Activated CD4-positive, alpha-beta T cell treated with anti-CD3 and anti-CD28 coated beads for 36 hours (primary cell): ENCODE data around the gene TFF2. TPM values are rescaled to one million over a fixed set of nuclear protein-coding genes. Genes with fewer than 3 reads are reported as not detected.
A peak's percentile ranks its signal among the peaks of the same experiment; 100 is the strongest.

Experiments used
- ATAC-seq: fragments of 200-7000 bp; cut with Tn5 transposase; one replicate; pipeline ENCODE4 v1.10.0; 2021; ENCODE audit warnings: mild to moderate bottlenecking, moderate library complexity
- CTCF ChIA-PET: fragments of 350-600 bp; sonication (Branson Sonifier 250); formaldehyde crosslinking; loops from one replicate; lab custom pipeline; 2021; ENCODE audit warnings: antibody characterized with exemption; lab: Charles Lee
- POLR2A ChIA-PET: fragments of 350-600 bp; sonication (Branson Sonifier 250); formaldehyde crosslinking; loops from one replicate; lab custom pipeline; 2021; ENCODE audit warnings: antibody characterized with exemption, inconsistent platforms; lab: Charles Lee
- DNase-seq: peaks from one replicate; pipeline ENCODE4 v3.0.0-alpha.2; 2020
- H3K27ac Mint-ChIP-seq: one replicate; pipeline ENCODE4 v1.8.0; 2021; ENCODE audit warnings: mixed read lengths
- H3K27me3 Mint-ChIP-seq: one replicate; pipeline ENCODE4 v1.8.0; 2021; ENCODE audit warnings: mixed read lengths
- H3K36me3 Mint-ChIP-seq: one replicate; pipeline ENCODE4 v1.8.0; 2021; ENCODE audit warnings: low read depth, mixed read lengths
- H3K4me1 Mint-ChIP-seq: one replicate; pipeline ENCODE4 v1.8.0; 2021; ENCODE audit warnings: mixed read lengths
- H3K4me3 Mint-ChIP-seq: one replicate; pipeline ENCODE4 v1.8.0; 2021; ENCODE audit warnings: mild to moderate bottlenecking, moderate library complexity, mixed read lengths
- H3K9me3 Mint-ChIP-seq: one replicate; pipeline ENCODE4 v1.8.0; 2021; ENCODE audit warnings: low read depth, mixed read lengths
- intact Hi-C, 2 experiments: fragments of 100-400 bp; cut with DNase I in 1 of 2; cut with micrococcal nuclease in 1 of 2; formaldehyde crosslinking; loops; one replicate each; pipeline versions ENCODE4 v1.14.2 to v1.15.1; 2022 to 2024; cut with DNase I, micrococcal nuclease
- total RNA-seq, 2 experiments: library from RNA; stranded (reverse); gene quantifications; one replicate each; pipeline ENCODE4 v1.2.3, GENCODE V29; 2021

TFF2 gene
- total RNA-seq, 2 experiments from 2014 or later, result not detected

DNA sequence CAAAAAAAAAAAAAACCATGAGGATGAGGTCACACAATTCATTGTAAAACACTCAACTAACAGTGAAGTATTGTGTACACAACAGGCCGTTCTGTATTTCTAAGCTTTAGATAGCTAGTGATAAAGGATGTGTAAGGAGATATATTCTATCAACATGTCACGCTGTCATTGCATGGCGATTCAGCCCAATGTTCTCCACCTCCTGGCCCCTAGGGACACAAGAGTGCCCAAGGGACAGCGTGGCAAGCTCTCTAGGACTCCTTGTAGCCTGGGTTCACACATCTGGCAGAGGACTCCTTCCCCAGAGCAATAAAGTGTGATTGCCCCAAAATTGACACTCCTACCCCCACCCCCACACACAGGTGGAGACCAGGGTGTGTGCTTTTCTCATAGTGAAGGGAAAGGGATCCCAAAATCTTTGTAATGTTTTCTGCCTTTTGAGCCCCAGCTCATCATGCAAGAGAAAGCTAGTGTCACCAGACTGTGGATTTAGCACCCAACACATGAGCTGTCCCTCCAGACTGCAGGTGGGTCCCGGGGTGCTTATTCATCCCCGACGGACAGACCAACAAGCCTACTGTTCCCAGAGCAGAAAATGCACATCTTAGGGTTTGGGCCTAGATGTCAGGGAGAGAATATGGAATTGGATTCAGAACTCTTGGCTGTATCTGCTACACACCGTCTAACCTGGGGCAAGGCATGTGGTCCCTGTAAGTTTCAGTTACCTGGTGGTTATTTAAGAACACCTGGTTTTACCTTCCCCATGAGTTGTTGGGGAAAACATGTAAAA, 33.6 kb upstream of the TFF2 start:
- Mint-ChIP-seq H3K27me3 (no peaks in the 10 kb centered on the region), H3K9me3 (no peaks in the 10 kb centered on the region), H3K36me3 (peaks cover 94% of the 10 kb centered on the region), H3K4me3 (no peak overlapping the region), H3K27ac (peak overlapping the region; percentile 19), H3K4me1 (peaks cover 41% of the 10 kb centered on the region)
- no peak for ATAC-seq
- intact Hi-C loops, result no loop called here
- ChIA-PET CTCF (interaction anchor here (0.7 to 1.0 kb wide), 3 partner anchors 10 to 50 kb away, joined by 3 read pairs; no protein-coding TSS in a partner anchor), POLR2A (interaction anchor here (0.6 kb wide), 1 partner anchor 17 kb away, joined by 5 read pairs; no protein-coding TSS in a partner anchor)
- DNase-seq, result no peak

DNA sequence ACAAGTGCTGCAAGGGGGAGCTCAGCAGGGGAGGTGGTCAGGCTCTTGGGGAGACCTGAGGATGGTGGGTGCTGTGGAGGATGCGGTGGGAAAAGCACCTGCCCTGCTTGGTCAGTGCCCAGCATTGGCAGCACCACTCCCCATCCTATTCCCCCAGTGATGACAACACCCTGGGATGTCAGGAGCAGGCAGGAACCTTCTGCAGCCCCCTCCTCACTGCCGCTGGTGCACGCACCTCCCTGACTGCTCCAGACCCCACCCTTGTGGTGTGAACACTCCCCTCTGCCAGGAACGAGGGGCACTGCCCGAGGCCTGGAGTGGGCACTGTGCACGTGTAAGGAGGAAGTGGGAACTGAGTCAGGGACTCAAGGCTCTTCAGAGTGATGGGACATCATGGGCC, 32.5 kb upstream of the TFF2 start:
- intact Hi-C loops, result no loop called here
- no peaks in the 10 kb centered on the region for H3K27me3 Mint-ChIP-seq
- POLR2A ChIA-PET, result no interaction called here
- no peaks in the 10 kb centered on the region for H3K9me3 Mint-ChIP-seq
- no peak for DNase-seq
- H3K4me1 Mint-ChIP-seq, result peaks cover 32% of the 10 kb centered on the region
- H3K36me3 Mint-ChIP-seq, result peaks cover 89% of the 10 kb centered on the region
- CTCF ChIA-PET, result interaction anchor here (1.0 to 3.2 kb wide), 2 partner anchors 45 to 120 kb away, joined by 4 to 17 read pairs; no protein-coding TSS in a partner anchor
- H3K27ac Mint-ChIP-seq, result no peak overlapping the region
- no peak overlapping the region for H3K4me3 Mint-ChIP-seq
- no peak for ATAC-seq

DNA sequence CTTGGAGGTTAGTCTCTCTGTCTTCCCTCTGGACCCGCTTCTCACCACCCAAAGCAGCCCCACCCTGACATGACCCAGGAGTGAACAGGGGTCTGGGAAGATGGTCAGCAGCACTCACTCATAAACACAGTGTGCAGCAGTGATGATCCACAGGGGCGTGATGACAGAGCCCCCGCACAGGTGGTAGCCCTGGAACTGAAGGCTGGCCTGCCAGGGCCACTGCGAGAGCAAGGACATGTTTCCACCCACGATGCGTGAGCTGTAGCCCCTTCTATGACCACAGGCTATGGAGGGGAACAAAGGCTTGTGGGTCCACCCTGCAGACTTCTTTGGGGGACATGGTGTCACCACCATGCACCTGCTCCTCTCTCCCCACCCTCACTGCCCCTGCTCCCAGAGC, 32.1 kb upstream of the TFF2 start:
- no peaks in the 10 kb centered on the region for H3K9me3 Mint-ChIP-seq
- H3K4me1 Mint-ChIP-seq, result peaks cover 27% of the 10 kb centered on the region
- DNase-seq (no peak), ATAC-seq (no peak)
- intact Hi-C loops, result no loop called here
- H3K36me3 Mint-ChIP-seq, result peaks cover 89% of the 10 kb centered on the region
- H3K4me3 Mint-ChIP-seq, result no peak overlapping the region
- CTCF ChIA-PET, result interaction anchor here (1.0 to 3.2 kb wide), 4 partner anchors 10 to 120 kb away, joined by 4 to 18 read pairs (median 12); no protein-coding TSS in a partner anchor
- H3K27me3 Mint-ChIP-seq, result no peaks in the 10 kb centered on the region
- POLR2A ChIA-PET, result interaction anchor here (0.6 kb wide), 1 partner anchor 20 kb away, joined by 4 read pairs; no protein-coding TSS in a partner anchor
- H3K27ac Mint-ChIP-seq, result no peak overlapping the region

DNA sequence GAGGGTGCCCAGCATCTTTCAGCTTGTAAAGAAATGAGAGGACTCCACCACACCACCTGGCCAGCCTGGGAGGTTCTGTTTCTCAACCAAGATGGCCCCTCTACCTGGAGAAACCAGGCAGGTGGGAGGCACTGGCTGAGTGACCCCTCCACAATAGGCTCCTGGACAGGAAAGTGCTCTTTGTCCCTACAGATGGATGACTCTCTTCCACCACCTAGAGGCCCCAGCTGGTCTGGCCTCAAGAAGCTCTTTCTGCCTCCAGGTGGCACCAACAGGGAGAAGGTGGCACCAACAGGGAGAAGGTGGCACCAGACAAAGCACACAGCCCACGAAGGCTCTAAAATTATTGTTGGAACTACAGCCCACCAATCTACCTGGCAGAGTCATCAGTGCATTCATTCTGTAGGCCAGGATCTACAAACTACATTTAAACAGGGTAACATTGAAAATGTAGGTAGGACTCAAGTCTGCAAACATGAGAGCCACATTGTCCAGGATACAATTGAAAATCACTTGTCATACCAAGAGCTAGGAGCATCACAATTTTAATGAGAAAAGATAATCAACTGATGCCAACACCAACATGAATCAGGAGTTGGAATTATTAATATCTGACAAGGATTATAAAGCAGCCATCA, 30.7 kb upstream of the TFF2 start:
- intact Hi-C loops, result no loop called here
- ChIA-PET POLR2A (interaction anchor here (0.6 kb wide), 1 partner anchor 46 kb away, joined by 3 read pairs; no protein-coding TSS in a partner anchor), CTCF (interaction anchor here (0.7 to 3.2 kb wide), 10 partner anchors 10 to 111 kb away, joined by 3 to 18 read pairs (median 3); no protein-coding TSS in a partner anchor)
- ATAC-seq (peak; percentile 70), DNase-seq (peak; percentile 69)
- H3K27ac Mint-ChIP-seq, result no peak overlapping the region
- H3K27me3 Mint-ChIP-seq, result no peaks in the 10 kb centered on the region
- no peak overlapping the region for H3K4me3 Mint-ChIP-seq
- peaks cover 88% of the 10 kb centered on the region for H3K36me3 Mint-ChIP-seq
- no peaks in the 10 kb centered on the region for H3K9me3 Mint-ChIP-seq
- H3K4me1 Mint-ChIP-seq, result peaks cover 16% of the 10 kb centered on the region

DNA sequence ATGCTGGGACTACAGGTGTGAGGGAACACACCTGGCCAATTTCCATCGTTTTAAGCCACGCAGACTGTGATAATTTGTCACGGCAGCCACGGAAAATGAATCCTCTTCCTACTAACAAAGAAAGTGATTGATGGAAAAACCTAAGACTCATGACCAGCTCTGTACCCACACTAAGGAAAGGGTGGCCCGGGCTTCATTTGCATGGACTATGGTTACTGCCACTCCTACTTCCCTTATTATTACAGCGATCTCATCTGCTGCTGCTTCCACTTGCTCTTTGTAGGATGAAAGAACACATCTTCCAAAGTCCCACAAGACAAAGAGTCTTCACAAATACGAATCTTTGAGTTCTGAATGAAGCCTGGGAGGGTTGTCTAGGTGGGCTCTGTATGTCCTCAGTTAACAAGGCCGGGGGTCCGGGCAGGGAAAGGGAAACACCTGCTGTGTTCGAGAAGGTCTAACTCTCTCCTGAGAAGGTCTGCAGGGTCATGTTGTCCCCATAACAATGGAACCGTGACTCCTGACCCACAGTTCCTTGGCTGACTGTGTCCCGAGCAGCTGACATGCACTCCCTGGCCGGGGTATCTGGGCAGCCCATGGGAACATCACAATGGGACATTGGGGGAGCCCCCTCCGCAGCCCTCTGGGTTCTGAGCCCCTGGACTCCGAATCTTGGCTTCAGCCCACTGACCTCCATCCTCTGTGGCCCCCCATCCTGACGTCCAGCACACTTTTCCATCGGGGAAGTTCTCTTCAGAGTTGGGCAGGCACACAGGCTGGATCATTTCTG, 28.8 kb upstream of the TFF2 start:
- Mint-ChIP-seq H3K27ac (no peak overlapping the region), H3K4me3 (no peak overlapping the region), H3K9me3 (no peaks in the 10 kb centered on the region), H3K27me3 (no peaks in the 10 kb centered on the region), H3K4me1 (peaks cover 19% of the 10 kb centered on the region), H3K36me3 (peaks cover 81% of the 10 kb centered on the region)
- CTCF ChIA-PET, result no interaction called here
- POLR2A ChIA-PET, result no interaction called here
- ATAC-seq (no peak), DNase-seq (no peak)
- intact Hi-C loops, result no loop called here

DNA sequence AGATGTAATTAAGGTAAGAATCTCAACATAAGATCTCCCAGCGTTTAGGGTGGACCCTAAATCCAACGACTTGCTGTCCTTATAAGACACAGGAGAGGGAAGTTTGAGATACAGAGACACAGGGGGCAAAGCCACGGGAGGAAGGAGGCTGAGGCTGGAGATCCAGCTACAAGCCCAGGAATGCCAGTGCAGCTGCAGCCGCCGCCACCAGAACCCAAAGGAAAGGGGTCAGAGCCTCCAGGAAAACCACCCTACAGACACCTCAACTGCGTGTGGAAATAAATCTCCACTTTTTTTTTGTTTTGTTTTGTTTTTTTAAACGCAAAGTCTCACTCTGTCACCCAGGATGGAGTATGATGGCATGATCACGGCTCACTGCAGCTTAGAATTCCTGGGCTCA, 27.6 kb upstream of the TFF2 start:
- Mint-ChIP-seq H3K27ac (no peak overlapping the region), H3K4me3 (no peak overlapping the region), H3K9me3 (no peaks in the 10 kb centered on the region), H3K36me3 (peaks cover 77% of the 10 kb centered on the region), H3K4me1 (peaks cover 29% of the 10 kb centered on the region), H3K27me3 (no peaks in the 10 kb centered on the region)
- POLR2A ChIA-PET, result no interaction called here
- ATAC-seq (no peak), DNase-seq (no peak)
- CTCF ChIA-PET, result interaction anchor here (0.7 to 1.4 kb wide), 3 partner anchors 10 to 66 kb away, joined by 3 to 8 read pairs (median 3); no protein-coding TSS in a partner anchor
- intact Hi-C loops, result no loop called here

DNA sequence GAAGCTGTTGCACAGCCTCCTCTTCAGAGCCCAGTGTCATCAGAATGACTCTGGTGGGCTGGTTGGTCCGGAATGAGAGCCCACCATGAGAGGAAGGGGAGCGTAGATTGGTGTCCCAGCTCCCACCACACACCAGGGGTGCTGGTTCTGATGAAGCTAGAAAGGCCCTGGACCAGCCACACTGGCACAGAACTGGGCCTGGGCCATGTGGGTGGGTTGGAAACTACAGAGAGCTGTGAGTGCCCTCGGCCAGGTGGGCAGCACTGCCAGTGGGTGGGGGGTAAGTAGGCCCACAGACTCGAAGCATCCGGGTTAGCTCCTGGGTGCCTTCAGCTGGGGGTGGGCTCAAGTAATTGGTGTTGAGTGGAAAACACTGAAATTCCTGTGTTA, 27.2 kb upstream of the TFF2 start:
- Mint-ChIP-seq H3K4me1 (peaks cover 34% of the 10 kb centered on the region), H3K9me3 (no peaks in the 10 kb centered on the region), H3K4me3 (no peak overlapping the region), H3K36me3 (peaks cover 75% of the 10 kb centered on the region), H3K27me3 (no peaks in the 10 kb centered on the region), H3K27ac (no peak overlapping the region)
- DNase-seq, result no peak
- no peak for ATAC-seq
- CTCF ChIA-PET, result interaction anchor here (0.7 to 1.4 kb wide), 4 partner anchors 10 to 15 kb away, joined by 3 to 8 read pairs (median 3); no protein-coding TSS in a partner anchor
- intact Hi-C loops, result no loop called here
- POLR2A ChIA-PET, result no interaction called here

DNA sequence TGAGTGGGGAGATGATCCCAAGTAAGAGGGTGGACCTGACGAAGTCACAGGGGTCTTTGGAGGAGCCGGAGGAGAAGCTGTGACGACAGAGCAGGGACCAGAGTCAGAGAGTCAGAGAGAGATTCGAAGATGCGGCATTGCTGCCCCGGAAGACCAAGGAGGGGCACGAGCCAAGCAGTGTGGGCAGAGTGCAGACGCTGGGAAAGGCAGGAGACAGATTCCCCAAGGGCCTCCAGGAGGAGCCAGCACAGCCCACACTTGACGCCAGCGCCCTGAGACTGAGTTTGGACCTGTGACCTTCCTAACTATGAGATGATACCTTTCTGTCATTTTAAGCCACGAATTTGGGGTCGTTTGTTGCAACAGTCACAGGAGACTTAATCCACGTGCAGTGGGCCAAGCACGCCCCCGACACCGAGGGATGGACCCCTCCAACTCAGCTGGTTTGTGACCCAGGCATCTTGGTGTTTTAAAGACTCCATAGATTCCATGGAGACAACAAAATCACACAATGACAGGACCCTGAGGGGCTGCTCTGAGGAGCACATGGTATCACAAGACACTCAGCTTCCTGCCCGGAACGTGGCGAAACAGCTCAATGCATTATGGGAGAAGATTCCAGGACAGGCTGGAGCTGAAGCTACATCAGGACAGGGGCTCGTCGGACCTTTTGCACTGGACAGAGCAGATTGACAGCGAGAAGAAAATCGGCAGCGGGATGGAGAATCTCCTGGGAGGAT, 26.6 kb upstream of the TFF2 start:
- DNase-seq, result no peak
- intact Hi-C loops, result no loop called here
- H3K9me3 Mint-ChIP-seq, result no peaks in the 10 kb centered on the region
- no peak overlapping the region for H3K4me3 Mint-ChIP-seq
- H3K27me3 Mint-ChIP-seq, result no peaks in the 10 kb centered on the region
- no peak overlapping the region for H3K27ac Mint-ChIP-seq
- peaks cover 37% of the 10 kb centered on the region for H3K4me1 Mint-ChIP-seq
- POLR2A ChIA-PET, result no interaction called here
- CTCF ChIA-PET, result interaction anchor here (0.7 to 1.4 kb wide), 4 partner anchors 10 to 16 kb away, joined by 3 to 8 read pairs (median 3); no protein-coding TSS in a partner anchor
- ATAC-seq, result no peak
- H3K36me3 Mint-ChIP-seq, result peaks cover 75% of the 10 kb centered on the region

DNA sequence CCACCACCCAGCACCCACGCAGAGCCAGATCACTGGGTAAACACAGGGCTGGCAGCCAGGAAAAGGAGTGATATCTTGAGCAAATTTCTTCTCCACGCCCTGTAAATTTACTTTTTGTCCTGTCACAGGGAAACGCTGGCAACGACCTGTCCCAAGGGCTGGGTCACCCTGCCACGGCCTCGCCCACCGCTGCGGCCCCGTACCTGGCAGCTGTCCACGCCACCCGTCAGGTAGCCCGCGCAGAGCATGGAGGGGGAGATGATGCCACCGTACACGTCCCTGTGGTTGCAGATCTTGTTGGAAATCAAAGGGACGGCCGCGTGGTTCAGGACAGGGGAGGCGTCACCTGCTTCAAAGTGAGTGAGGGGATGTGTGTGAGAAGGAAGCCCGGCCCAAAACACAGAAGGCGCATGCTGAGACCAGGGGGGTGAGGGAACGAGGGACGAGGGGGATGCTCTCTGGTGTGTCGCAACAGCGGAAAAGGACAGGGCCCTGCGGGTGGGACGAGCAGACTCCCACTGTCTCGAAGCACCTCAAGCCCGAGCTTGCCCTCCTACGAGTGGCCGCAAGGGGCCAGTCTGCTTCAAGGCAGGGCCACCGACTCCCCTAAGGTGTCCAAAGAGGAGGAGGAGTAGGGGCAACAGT, 25.7 kb upstream of the TFF2 start:
- Mint-ChIP-seq H3K27ac (peak overlapping the region; percentile 92), H3K36me3 (peaks cover 75% of the 10 kb centered on the region), H3K27me3 (no peaks in the 10 kb centered on the region), H3K4me3 (no peak overlapping the region), H3K9me3 (no peaks in the 10 kb centered on the region), H3K4me1 (peaks cover 43% of the 10 kb centered on the region)
- DNase-seq (no peak), ATAC-seq (no peak)
- ChIA-PET POLR2A (interaction anchor here (0.9 kb wide), 1 partner anchor 16 kb away, joined by 5 read pairs; no protein-coding TSS in a partner anchor), CTCF (no interaction called here)
- intact Hi-C loops, result no loop called here

DNA sequence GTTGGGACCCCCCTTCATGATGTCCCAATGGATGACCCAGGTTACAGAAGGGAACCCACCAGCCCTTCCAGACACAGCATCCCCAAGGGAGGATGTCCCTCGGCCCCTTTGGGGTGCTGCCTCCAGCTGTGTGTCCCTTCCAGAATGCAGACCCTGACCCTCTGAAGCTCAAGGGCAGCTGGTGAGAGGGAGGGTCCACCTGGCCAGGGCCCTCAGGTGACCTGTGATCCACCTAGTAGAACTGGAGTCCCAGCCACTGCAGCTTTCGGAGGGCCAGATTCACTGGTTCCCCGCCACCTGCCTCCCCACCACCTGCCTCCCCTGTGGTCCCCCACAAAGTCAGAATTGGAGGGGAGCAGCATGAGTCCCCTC, 25.2 kb upstream of the TFF2 start:
- Mint-ChIP-seq H3K27me3 (no peaks in the 10 kb centered on the region), H3K9me3 (no peaks in the 10 kb centered on the region), H3K4me1 (peaks cover 46% of the 10 kb centered on the region), H3K4me3 (no peak overlapping the region), H3K27ac (peak overlapping the region; percentile 92), H3K36me3 (peaks cover 75% of the 10 kb centered on the region)
- DNase-seq (no peak), ATAC-seq (no peak)
- intact Hi-C loops, result loop anchor here in 1 of 2 experiments (2.0 kb wide), 2 partner anchors 17 to 37 kb away; no protein-coding TSS in a partner anchor
- ChIA-PET CTCF (interaction anchor here (3.0 kb wide), 1 partner anchor 37 kb away, joined by 11 read pairs; no protein-coding TSS in a partner anchor), POLR2A (interaction anchor here (0.9 kb wide), 1 partner anchor 17 kb away, joined by 5 read pairs; no protein-coding TSS in a partner anchor)
